VCaP (cell line): Measurements from ENCODE around the gene SAMD7.

Experiments
- H3K27ac ChIP-seq: fragments of 450-650 bp; 2 replicates; pipeline ENCODE4 v1.5.1; 2017
- CTCF ChIP-seq: fragments of 450-650 bp; conservative IDR thresholded peaks from 2 replicates; pipeline ENCODE4 v1.5.1; 2017; ENCODE audit warnings: mild to moderate bottlenecking, moderate library complexity

Gene SAMD7

GRCh38 chr3:169891886-169892285 is 19.5 kb upstream of the SAMD7 start:
- no peak overlapping the region for H3K27ac ChIP-seq
- TF ChIP-seq CTCF, result no peak

GRCh38 chr3:169894110-169894509 is 17.3 kb upstream of the SAMD7 start:
- no peak overlapping the region for H3K27ac ChIP-seq
- TF ChIP-seq CTCF, result no peak

DNA sequence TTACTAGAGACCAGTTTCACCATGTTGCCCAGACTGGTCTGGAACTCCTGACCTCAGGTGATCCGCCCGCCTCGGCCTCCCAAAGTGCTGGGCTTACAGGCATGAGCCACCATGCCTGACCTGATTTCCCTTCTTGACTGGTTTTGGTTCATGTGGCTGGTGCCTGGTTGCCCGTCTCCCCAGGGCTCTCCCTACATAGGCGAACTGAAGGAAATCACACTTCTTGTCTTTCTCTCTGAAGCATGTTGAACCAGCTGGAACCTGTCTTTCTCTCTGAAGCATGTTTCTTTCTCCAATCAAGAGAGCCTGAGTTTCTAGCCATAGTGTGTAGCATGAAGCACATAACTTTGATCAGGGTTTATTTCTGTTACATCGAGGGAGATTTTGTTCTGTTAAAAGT is 16.3 kb upstream of the SAMD7 start:
- TF ChIP-seq CTCF, result no peak

DNA sequence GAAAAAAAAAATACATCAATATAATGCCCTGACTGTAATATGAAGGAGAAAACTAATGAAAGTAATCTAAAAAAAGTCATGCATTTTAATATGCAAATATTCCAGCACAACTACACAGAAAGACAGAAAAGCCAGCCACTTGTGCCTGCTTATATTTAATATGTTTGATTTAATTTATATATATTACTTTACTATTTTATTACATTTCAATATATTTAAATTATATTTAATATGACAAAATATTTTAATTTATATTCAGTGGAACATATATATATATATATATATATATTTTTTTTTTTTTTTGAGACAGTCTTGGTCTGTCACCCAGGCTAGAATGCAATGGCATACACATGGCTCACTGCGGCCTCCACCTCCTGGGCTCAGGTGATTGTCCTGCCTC is 14.1 kb upstream of the SAMD7 start:
- no peak overlapping the region for H3K27ac ChIP-seq
- no peak for TF ChIP-seq CTCF

More for the DNA sequence above, 16.3 kb upstream of the SAMD7 start:
- no peak overlapping the region for H3K27ac ChIP-seq

DNA sequence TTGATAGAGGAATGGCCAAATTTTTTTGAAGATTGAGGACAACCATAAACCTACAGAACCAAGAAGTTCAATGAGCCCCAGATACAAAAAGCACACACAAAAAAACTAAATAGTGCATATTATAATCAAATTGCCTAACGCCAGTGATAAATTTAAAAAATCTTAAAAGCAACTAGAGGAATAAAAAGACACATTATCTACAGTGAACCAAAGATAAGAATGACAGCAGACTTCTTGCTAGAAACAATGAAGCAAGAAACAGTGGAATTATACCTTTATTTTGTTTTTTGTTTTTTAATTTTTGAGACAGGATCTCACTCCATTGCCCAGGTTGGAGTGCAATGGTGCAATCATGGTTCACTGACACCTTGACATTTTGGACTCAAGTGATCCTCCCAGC is 9.9 kb upstream of the SAMD7 start:
- no peak overlapping the region for H3K27ac ChIP-seq
- no peak for TF ChIP-seq CTCF

DNA sequence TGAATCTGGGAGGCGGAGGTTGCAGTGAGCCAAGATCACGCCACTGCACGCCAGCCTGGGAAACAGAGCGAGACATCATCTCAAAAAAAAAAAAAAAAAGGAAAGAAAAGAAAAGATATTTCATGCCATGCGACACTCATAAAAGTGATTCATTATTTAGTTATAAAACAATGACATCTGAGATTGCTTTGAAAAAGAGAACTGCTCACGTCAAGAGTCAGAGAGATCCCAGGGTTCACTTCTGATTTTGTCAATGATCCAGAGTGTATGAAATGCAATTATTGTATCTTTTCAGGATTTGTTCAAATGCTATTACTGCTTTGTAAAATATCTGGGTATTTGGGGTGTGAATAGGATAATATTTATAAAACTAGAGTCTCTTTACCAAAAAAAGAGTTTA is 6.0 kb upstream of the SAMD7 start:
- H3K27ac ChIP-seq, result peak overlapping the region; percentile 69

DNA sequence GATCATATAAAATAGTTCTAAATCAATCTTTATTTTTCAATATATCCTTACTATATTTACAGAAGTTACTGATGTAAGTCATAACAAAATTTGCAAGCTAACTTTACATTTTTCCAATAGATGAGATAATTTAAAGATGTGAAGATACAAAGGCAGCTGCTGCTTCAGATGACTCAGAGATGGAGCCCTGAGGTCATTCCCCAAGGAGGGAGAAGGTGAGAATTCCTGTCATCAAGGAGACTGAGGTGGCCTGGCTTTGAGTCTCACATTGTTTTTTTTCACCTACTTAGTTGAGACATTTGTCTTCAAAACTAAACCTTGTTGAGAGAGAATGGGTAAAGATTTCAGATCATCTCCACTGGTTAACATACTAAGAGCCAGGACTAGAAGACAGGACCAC is 3.9 kb upstream of the SAMD7 start:
- no peak overlapping the region for H3K27ac ChIP-seq
- no peak for TF ChIP-seq CTCF

More for the DNA sequence above, 6.0 kb upstream of the SAMD7 start:
- no peak for TF ChIP-seq CTCF

DNA sequence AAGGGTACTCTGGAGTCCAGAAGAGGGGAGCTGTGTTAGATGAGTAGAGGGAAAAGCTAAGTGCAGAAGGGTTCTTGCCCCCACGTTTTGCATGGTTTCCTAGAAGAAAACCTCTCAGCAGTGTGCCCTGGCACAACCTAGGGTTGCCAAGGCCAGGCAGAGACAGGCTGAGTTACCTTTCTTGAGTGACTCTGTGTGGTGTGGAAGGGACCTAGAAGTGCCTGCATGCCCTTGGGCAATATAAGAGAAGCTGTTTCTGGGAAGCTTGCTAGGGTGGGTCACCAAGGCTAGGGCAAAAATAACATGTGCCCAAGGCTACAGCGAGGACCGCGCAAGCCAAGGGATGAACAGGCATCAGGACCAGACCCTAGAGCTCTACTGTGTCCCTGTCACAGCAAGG is 3.4 kb upstream of the SAMD7 start:
- no peak overlapping the region for H3K27ac ChIP-seq
- TF ChIP-seq CTCF, result no peak
